DND-41 (cell line): ENCODE results near the gene LRP2BP.

Experiments used
- CTCF ChIP-seq: IDR thresholded peaks from 2 replicates; pipeline ENCODE4 v1.5.1; 2012; ENCODE audit warnings: borderline replicate concordance, low read length, moderate library complexity, mild to moderate bottlenecking; ENCODE audit not compliant: poor library complexity, severe bottlenecking; ENCODE audit errors: extremely low read depth
- EZH2 ChIP-seq: IDR thresholded peaks from 3 replicates; pipeline ENCODE4 v1.6.1; 2012; ENCODE audit warnings: borderline replicate concordance, low read depth, mild to moderate bottlenecking, moderate library complexity, low read length, inconsistent platforms; ENCODE audit not compliant: severe bottlenecking

DNA sequence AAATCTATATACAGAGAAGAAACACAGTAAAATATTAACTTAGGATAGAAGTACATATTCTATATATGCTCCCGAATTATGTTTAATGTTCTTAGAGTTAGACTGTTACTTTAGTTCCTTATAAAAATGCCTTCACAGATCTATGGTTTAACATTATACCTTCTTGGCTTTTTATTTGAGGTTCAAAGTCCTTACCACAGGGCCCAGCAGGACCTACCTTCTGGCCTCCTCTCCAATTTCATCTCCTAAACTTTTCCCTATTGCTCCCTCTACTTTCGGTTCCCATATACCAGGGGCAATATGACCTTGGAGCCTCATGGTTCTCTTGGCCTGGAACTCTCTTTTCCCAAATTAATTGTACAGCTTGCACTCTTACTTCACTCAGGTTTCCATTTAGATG lies 12.7 kb upstream of the LRP2BP start:
- TF ChIP-seq CTCF: no peak
- no peak for TF ChIP-seq EZH2
